Superior temporal gyrus (tissue), 1 donor: ENCODE results near the gene CRP.
"Not testable (repeated sequence)": the region's sequence is repeated elsewhere in the genome, so short reads cannot be mapped to it uniquely, and the experiment has no call there.

Experiments used
- DNase-seq: peaks from one replicate; pipeline ENCODE4 v3.0.0-alpha.2; 2016; ENCODE audit errors: extremely low spot score

Gene CRP

DNA sequence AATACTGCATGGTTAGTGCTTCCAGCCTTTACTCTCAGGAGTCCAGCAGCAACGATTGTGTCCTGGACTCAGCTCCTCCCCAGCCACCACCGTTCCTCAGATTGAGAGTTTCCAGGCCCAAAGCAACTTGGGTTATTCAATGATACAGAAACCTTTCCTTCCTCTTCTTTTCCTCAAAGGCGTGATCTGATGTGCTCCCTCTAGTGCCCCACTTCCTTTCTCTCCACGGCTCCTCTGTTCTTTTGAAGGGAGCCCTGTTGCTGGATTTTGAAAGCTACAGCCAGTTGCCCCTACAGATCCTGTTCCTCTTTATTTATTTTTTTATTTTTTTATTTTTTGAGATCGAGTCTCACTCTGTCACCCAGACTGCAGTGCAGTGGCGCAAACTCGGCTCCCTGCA lies 14.1 kb downstream of the CRP start:
- DNase-seq: no peak

- no peak for DNase-seq
Measured at GRCh38 chr1:159699653-159700052, 14.7 kb downstream of the CRP start.

DNA sequence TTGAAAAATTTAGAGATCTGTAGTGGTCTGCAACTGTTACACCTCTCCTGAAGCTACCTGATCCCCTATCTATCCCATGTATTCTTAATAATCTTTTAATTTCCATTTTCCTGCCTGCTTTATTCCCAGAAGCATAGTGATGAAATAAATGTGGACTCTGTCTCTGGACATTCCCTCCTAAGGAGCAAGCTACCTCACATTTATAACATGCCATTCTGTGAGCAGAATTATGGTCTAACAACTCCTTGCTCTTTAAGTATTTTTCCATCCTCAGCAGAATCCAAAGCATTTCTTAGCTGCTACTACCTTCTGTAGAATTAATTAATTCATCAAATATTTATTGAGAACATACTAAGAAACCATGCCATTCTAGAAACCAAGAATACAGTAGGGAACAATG lies 15.1 kb downstream of the CRP start:
- no peak for DNase-seq

- DNase-seq: no peak
Measured at GRCh38 chr1:159687511-159687910, 26.9 kb downstream of the CRP start.

DNA sequence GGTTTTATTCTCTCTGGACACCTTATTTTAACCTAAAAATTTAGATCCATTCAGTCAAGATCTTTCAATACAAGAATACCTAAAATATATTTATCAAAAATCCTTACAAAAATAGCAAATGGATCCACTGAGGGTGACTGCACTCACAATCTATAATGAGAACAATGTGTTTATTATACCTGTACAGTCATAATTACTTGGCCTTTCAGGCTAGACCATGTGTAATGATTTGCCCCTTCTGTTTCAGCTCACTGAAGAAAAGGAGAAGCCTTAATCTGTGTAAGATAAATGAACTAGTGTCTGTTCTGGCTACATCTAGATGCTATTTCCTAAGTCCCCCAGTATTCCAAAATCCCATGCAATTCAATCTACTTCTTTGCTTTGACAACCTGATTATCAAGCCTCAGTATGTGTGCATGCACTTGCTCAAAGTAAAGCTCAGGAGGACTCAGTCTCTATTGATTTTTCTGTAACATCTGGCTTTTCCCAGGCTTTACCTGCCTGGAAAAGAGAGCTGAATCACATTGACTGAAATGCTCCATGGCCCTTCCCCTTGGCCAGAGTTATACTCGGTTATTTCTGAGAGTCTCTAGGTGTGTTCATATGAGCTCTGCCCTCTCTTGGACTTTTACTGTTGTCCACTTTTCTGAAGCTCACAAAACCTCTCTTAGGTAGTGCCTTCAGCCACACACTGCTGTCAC lies 27.6 kb downstream of the CRP start:
- DNase-seq: no peak

- no peak for DNase-seq
Measured at GRCh38 chr1:159678939-159679338, 35.5 kb downstream of the CRP start.

- no peak for DNase-seq
Measured at GRCh38 chr1:159675046-159675445, 39.3 kb downstream of the CRP start.

GRCh38 chr1:159672390-159672789 lies 42.0 kb downstream of the CRP start:
- DNase-seq: not testable (repeated sequence)

DNA sequence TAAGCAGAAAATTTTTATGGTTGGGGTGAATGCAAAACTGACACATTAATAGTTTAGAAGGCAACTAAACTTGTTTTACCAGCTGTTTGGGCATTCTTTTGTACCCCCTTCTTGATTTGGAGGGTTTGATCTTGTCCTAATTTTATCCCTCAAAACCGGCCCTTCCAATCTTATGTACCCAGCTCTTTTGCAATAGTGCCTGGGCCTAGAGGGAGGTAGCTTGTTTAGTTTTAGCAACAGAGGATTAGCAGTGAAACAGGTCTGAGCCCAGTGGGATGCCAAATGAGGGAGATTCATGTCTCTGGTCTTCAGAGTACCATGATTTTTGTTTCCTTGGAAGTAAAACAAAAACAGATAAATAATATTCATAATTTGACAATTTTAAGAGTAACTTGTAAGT lies 45.1 kb downstream of the CRP start:
- no peak for DNase-seq

GRCh38 chr1:159668739-159669138 lies 45.6 kb downstream of the CRP start:
- DNase-seq: no peak

DNA sequence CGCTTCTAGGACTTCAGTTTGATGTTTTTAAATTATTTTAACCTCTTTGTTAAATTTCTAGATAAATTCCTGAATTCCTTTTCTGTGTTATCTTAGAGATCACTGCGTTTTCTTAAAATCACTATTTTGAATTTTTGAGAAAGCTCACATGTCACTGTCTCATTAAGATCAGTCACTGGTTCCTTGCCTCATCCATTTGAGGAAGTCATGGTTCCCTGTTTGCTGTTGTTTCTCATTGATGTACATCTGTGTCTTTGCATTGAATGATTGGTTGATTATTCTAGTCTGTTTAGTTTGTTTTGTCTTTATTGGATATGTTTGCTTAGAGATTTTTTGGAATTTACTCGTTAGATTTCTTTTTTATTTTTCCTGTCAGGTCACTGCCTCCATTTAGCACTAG lies 50.1 kb downstream of the CRP start:
- no peak for DNase-seq

GRCh38 chr1:159663552-159663951 lies 50.8 kb downstream of the CRP start:
- no peak for DNase-seq
